Upper lobe of right lung (tissue), 1 donor: Measurements from ENCODE around the gene TCF12. TPM values are rescaled to one million over a fixed set of nuclear protein-coding genes. Genes with fewer than 3 reads are reported as not detected.

Experiments
- ATAC-seq: fragments of 200-7000 bp; cut with Tn5 transposase; one replicate; pipeline ENCODE4 v1.9.1; 2020; ENCODE audit warnings: mild to moderate bottlenecking, moderate library complexity
- DNase-seq: peaks from one replicate; pipeline ENCODE4 v3.0.0-alpha.2; 2020
- H3K27ac ChIP-seq: fragments of 200-600 bp; one replicate; pipeline ENCODE4 v1.8.0; 2022
- H3K27me3 ChIP-seq: fragments of 200-600 bp; one replicate; pipeline ENCODE4 v1.8.0; 2022; ENCODE audit warnings: mild to moderate bottlenecking
- H3K36me3 ChIP-seq: fragments of 200-600 bp; one replicate; pipeline ENCODE4 v1.8.0; 2022
- H3K4me1 ChIP-seq: fragments of 200-600 bp; one replicate; pipeline ENCODE4 v1.8.0; 2022
- H3K4me3 ChIP-seq: fragments of 200-600 bp; one replicate; pipeline ENCODE4 v1.8.0; 2022; ENCODE audit warnings: mild to moderate bottlenecking
- H3K9me3 ChIP-seq: fragments of 200-600 bp; one replicate; pipeline ENCODE4 v1.8.0; 2022
- intact Hi-C: fragments of 100-400 bp; cut with DNase I; formaldehyde crosslinking; loops from one replicate; pipeline ENCODE4 v1.11.0; 2022
- total RNA-seq: library from RNA; stranded (reverse); fragmentation: NEBNext Ultra II Directional; extraction: Animal tissue kit (Norgen Biotek cat#: 25700); gene quantifications from one replicate; pipeline ENCODE4 v1.2.1, GENCODE V29; 2021
- TF ChIP-seq, protein P1 (sequence below): fragments of 200-600 bp; IDR thresholded peaks from one replicate; pipeline ENCODE4 v1.8.0; 2022; ENCODE audit warnings: antibody characterized with exemption
- donor health status: DM: no; HTN: yes; CAD: no; lungs with severe emphysema.

The TCF12 gene
- total RNA-seq, 1 donor from 2014 or later = 103 TPM

- intact Hi-C loops = no loop called here
- Histone ChIP-seq H3K4me1 (no peaks in the 10 kb centered on the region), H3K27me3 (no peaks in the 10 kb centered on the region), H3K9me3 (no peaks in the 10 kb centered on the region), H3K27ac (no peak overlapping the region), H3K4me3 (no peak overlapping the region), H3K36me3 (no peaks in the 10 kb centered on the region)
- TF ChIP-seq, protein P1, sequence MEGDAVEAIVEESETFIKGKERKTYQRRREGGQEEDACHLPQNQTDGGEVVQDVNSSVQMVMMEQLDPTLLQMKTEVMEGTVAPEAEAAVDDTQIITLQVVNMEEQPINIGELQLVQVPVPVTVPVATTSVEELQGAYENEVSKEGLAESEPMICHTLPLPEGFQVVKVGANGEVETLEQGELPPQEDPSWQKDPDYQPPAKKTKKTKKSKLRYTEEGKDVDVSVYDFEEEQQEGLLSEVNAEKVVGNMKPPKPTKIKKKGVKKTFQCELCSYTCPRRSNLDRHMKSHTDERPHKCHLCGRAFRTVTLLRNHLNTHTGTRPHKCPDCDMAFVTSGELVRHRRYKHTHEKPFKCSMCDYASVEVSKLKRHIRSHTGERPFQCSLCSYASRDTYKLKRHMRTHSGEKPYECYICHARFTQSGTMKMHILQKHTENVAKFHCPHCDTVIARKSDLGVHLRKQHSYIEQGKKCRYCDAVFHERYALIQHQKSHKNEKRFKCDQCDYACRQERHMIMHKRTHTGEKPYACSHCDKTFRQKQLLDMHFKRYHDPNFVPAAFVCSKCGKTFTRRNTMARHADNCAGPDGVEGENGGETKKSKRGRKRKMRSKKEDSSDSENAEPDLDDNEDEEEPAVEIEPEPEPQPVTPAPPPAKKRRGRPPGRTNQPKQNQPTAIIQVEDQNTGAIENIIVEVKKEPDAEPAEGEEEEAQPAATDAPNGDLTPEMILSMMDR = no peak
- peak; percentile 38 for ATAC-seq
- DNase-seq = no peak
Observed at GRCh38 chr15:57100136-57100539, 181.7 kb downstream of the TCF12 start.

- DNase-seq (no peak), ATAC-seq (no peak)
- TF ChIP-seq, protein P1 = no peak
- Histone ChIP-seq H3K36me3 (no peaks in the 10 kb centered on the region), H3K4me3 (no peak overlapping the region), H3K4me1 (no peaks in the 10 kb centered on the region), H3K27me3 (no peaks in the 10 kb centered on the region), H3K9me3 (no peaks in the 10 kb centered on the region), H3K27ac (no peak overlapping the region)
- intact Hi-C loops = no loop called here
Observed at GRCh38 chr15:57102858-57103257, 184.4 kb downstream of the TCF12 start.

DNA sequence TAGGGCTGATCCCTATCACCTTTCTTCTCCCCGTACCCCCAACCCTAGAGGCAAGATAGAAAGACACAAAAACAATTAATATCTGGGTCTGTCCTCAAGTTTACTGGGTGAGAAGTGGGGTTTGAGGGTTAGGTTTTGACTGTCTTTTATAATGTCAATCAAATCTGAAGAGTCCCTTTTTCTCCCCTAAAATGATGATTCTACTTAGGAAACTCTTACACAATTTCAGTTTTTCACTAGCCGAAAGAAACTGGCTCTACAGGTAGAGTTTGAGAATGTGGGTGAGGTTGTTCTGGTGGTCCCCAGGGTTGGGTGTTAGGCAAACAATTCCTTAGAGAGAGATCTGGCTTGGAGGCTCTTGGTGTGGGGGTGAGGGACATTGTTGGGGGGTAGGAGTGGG, 189.9 kb downstream of the TCF12 start:
- ATAC-seq (no peak), DNase-seq (no peak)
- H3K27me3 ChIP-seq = no peaks in the 10 kb centered on the region
- H3K27ac ChIP-seq = no peak overlapping the region
- H3K4me3 ChIP-seq = no peak overlapping the region
- H3K36me3 ChIP-seq = no peaks in the 10 kb centered on the region
- no peaks in the 10 kb centered on the region for H3K4me1 ChIP-seq
- no peaks in the 10 kb centered on the region for H3K9me3 ChIP-seq
- intact Hi-C loops = no loop called here
- TF ChIP-seq, protein P1 = no peak

DNA sequence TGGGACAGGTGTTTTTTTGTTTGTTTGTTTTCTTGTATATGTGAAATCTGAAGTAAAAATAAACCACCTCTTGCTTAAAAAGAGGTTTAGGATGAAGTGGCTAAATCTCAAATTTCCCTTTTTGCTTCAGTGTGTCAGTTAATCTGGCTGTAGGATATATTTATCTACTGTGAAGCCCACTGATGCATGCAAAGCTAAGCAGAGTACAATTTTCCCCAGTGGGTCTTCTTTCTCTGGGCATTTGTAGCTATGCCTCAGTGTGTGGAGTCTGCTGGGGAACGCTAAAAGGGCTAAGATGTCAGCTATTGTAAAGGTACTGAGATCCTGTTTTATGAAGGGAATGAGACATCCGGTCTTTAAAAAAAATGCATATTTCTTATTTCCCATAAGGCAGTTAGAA, 190.6 kb downstream of the TCF12 start:
- intact Hi-C loops = no loop called here
- Histone ChIP-seq H3K27me3 (no peaks in the 10 kb centered on the region), H3K9me3 (no peaks in the 10 kb centered on the region), H3K4me1 (no peaks in the 10 kb centered on the region), H3K36me3 (no peaks in the 10 kb centered on the region), H3K4me3 (no peak overlapping the region), H3K27ac (no peak overlapping the region)
- ATAC-seq (no peak), DNase-seq (no peak)
- TF ChIP-seq, protein P1 = no peak

DNA sequence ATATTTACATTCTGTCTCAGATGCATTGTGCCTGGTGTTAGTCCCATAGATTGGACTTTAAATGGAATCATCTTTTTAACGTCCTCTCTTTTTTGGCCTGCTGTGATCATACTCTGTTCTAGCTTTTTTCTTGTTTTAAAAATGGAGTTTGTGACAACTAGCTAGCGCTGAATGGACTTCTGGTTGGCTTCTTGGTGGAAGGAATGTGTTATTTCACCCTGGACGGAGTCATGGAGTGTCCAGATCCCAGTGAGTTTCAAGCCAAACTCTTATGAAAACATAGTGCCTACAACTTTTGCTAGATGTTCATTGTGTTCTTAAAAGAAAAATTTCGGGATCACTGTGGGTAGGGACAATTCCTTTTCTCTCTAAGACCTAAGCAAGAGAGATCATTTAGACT, 192.6 kb downstream of the TCF12 start:
- H3K27me3 ChIP-seq = no peaks in the 10 kb centered on the region
- no peaks in the 10 kb centered on the region for H3K36me3 ChIP-seq
- no peak overlapping the region for H3K4me3 ChIP-seq
- H3K9me3 ChIP-seq = no peaks in the 10 kb centered on the region
- H3K27ac ChIP-seq = no peak overlapping the region
- ATAC-seq = no peak
- no peaks in the 10 kb centered on the region for H3K4me1 ChIP-seq
- intact Hi-C loops = no loop called here
- TF ChIP-seq, protein P1 = peak; percentile 8
- DNase-seq = no peak

DNA sequence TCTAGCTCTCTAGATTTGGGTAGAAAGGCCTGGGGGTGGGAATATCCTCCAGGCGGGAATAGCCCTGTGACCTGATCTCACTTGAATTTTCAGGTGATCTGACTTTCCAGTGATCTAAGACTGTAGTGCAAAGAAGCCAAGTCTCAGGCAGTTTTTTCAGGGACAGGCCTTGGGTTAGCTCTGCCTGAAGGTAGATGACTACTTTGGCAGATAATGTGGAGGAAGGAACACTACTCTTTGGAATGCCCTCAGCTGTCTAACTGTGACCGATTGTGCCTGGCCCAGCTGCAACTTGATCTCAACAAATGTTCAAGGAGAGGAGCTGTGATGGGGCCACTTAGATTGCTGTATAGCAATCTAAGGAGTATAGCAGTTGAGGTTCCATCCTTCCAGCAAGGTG, 193.7 kb downstream of the TCF12 start:
- H3K27ac ChIP-seq = no peak overlapping the region
- H3K4me3 ChIP-seq = no peak overlapping the region
- intact Hi-C loops = no loop called here
- no peaks in the 10 kb centered on the region for H3K4me1 ChIP-seq
- H3K9me3 ChIP-seq = no peaks in the 10 kb centered on the region
- no peaks in the 10 kb centered on the region for H3K36me3 ChIP-seq
- TF ChIP-seq, protein P1 = no peak
- no peaks in the 10 kb centered on the region for H3K27me3 ChIP-seq
- ATAC-seq (no peak), DNase-seq (no peak)
